Skeletal muscle satellite cell (primary cell): ENCODE data around the gene KCNQ1.

Experiments
- H3K27me3 ChIP-seq: 2 replicates; pipeline ENCODE4 v1.7.0; 2013; ENCODE audit warnings: low read length; ENCODE audit not compliant: control insufficient read depth, insufficient read depth
- H3K36me3 ChIP-seq: 2 replicates; pipeline ENCODE4 v1.7.0; 2013; ENCODE audit warnings: mild to moderate bottlenecking, control low read depth, low read length; ENCODE audit not compliant: insufficient read depth
- H3K4me1 ChIP-seq: 2 replicates; pipeline ENCODE4 v1.7.0; 2013; ENCODE audit warnings: low read length; ENCODE audit not compliant: control insufficient read depth, insufficient read depth
- H3K4me2 ChIP-seq: 2 replicates; pipeline ENCODE4 v1.7.0; 2013; ENCODE audit warnings: mild to moderate bottlenecking, low read length
- H3K4me3 ChIP-seq: 2 replicates; pipeline ENCODE4 v1.7.0; 2013; ENCODE audit warnings: low read length
- H3K9ac ChIP-seq: 2 replicates; pipeline ENCODE4 v1.7.0; 2013; ENCODE audit warnings: mild to moderate bottlenecking, low read depth, low read length, moderate library complexity
- H3K9me3 ChIP-seq: replicated peaks from 2 replicates; pipeline ENCODE4 v1.7.0; 2013; ENCODE audit warnings: mild to moderate bottlenecking, control low read depth, low read length

KCNQ1 gene

DNA sequence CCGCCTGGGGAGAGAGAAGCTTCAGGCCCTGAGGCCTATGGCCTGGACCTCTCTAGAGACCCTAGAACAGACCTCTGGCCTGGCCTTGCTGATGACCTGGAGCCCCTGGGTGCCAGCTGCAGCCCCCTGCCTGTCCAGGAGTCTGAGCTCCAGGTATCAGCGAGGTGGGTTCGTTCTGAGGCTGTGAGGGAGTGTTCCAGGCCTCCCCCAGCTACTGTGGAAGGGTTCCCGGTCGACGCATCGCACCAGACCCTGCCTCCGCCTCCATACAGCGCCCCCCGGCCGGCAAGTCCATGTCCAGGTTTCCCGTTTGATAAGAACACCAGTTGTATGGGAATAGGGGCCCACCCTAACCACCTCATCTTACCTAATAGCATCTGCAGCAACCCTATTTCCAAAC is 111.1 kb downstream of the KCNQ1 start:
- no peak overlapping the region for H3K4me3 ChIP-seq
- H3K9ac ChIP-seq: no peak overlapping the region
- peaks cover 42% of the 10 kb centered on the region for H3K27me3 ChIP-seq
- H3K4me2 ChIP-seq: no peak overlapping the region
- no peaks in the 10 kb centered on the region for H3K36me3 ChIP-seq
- H3K9me3 ChIP-seq: peaks cover 3% of the 10 kb centered on the region
- no peaks in the 10 kb centered on the region for H3K4me1 ChIP-seq

DNA sequence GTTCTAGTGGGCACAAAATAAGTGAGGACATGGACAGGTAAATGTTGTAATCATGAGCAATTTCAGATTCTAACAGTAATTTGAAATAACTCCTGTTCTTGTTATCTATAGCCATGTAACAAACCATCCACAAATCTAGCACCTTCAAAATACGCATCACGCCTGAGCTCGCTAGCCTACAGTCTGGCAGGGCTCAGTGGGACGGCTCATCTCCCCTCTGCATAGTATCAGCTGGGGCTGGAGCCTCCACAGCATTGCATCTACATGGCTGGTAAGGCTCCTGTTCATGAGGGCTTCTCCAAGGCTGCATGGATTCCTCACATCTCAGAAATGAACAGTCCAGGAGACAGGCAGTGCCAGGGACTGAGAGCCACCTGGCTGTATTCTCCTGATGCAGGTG is 112.6 kb downstream of the KCNQ1 start:
- H3K4me1 ChIP-seq: no peaks in the 10 kb centered on the region
- no peak overlapping the region for H3K9ac ChIP-seq

DNA sequence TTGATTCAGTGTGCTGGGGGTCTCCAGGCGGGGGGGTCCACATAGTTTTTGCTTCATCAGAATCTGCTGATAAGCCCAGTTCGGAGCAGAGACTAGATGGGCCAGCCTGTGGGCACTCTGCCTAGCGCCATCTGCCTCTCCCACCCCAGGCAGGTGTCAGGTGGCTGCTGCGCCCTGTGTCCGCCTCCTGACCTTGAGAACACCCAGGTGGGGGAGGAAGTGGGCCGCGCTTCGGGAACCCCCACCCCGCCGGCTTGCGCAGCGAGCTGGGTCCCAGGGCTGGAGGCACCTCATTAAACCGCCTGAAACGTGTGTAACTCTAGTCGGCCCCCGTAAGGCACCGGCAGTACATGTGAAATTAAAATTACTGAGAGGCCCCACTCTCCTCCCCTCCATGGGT is 113.6 kb downstream of the KCNQ1 start:
- no peak overlapping the region for H3K4me3 ChIP-seq
- H3K4me2 ChIP-seq: no peak overlapping the region
- H3K4me1 ChIP-seq: no peaks in the 10 kb centered on the region
- H3K36me3 ChIP-seq: no peaks in the 10 kb centered on the region
- H3K27me3 ChIP-seq: peaks cover 17% of the 10 kb centered on the region
- no peaks in the 10 kb centered on the region for H3K9me3 ChIP-seq
- H3K9ac ChIP-seq: no peak overlapping the region

More for the DNA sequence above, 112.6 kb downstream of the KCNQ1 start:
- Histone ChIP-seq H3K27me3 (peaks cover 27% of the 10 kb centered on the region), H3K36me3 (no peaks in the 10 kb centered on the region), H3K4me3 (no peak overlapping the region), H3K9me3 (no peaks in the 10 kb centered on the region), H3K4me2 (no peak overlapping the region)

DNA sequence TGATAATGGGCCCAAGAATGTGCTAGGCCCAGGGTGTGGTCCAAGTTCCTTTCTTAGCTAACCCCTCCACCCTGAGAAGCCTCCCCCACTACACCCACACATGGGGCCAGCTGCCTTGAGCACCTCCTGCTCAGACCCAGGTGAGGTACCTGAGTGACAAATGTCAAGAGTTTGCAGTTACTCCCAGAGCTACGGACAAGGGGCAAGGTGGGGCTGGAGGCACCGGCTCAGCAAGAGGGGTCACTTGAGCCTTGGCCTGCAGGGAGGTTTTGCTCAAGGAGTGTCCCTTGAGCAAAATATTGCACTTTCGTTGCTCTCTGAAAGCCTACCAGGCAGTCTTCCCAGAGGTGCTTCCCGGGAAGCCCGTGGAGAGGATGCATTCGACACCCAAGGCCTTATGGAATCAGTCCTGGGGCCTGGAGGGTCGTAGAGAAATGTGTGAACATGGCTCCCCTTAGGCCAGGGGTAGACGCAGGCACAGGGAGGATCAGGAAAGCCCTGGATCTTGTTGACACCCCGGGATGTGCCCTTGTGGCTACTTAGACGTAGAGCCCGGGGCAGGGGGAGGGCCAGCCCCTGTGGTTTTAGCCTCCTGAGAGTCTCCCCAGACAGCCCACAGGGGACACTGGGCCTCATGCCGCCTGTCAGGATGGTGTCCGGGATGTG is 114.2 kb downstream of the KCNQ1 start:
- H3K4me3 ChIP-seq: no peak overlapping the region
- H3K4me1 ChIP-seq: no peaks in the 10 kb centered on the region
- no peak overlapping the region for H3K4me2 ChIP-seq
- peaks cover 16% of the 10 kb centered on the region for H3K27me3 ChIP-seq
- H3K9ac ChIP-seq: no peak overlapping the region
- H3K36me3 ChIP-seq: no peaks in the 10 kb centered on the region
- no peaks in the 10 kb centered on the region for H3K9me3 ChIP-seq

GRCh38 chr11:2559527-2560311 is 114.9 kb downstream of the KCNQ1 start:
- Histone ChIP-seq H3K4me3 (no peak overlapping the region), H3K36me3 (no peaks in the 10 kb centered on the region), H3K9me3 (no peaks in the 10 kb centered on the region), H3K4me2 (no peak overlapping the region), H3K9ac (no peak overlapping the region), H3K4me1 (no peaks in the 10 kb centered on the region), H3K27me3 (peaks cover 11% of the 10 kb centered on the region)

- H3K4me2 ChIP-seq: no peak overlapping the region
- no peak overlapping the region for H3K4me3 ChIP-seq
- peaks cover 15% of the 10 kb centered on the region for H3K27me3 ChIP-seq
- H3K9ac ChIP-seq: no peak overlapping the region
- H3K4me1 ChIP-seq: no peaks in the 10 kb centered on the region
- no peaks in the 10 kb centered on the region for H3K36me3 ChIP-seq
- no peaks in the 10 kb centered on the region for H3K9me3 ChIP-seq
These were observed 117.1 kb downstream of the KCNQ1 start for GRCh38 chr11:2561696-2562581.

DNA sequence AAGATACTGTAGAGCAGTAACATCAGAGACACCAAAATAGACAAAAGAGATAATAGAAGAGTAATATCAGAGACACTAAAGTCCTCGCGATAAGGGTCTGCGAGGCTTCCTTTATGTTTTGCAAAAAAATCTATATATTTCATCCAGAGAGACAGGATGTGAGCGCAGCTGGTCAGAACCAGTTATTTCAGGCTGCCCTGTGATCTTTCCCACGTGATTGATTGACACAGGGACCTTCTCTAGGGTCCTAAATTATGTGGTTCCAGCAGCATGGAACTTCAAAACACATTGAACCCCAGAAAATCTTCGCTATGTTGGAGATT is 118.0 kb downstream of the KCNQ1 start:
- Histone ChIP-seq H3K9me3 (no peaks in the 10 kb centered on the region), H3K4me2 (no peak overlapping the region), H3K4me1 (no peaks in the 10 kb centered on the region), H3K27me3 (peaks cover 7% of the 10 kb centered on the region), H3K36me3 (no peaks in the 10 kb centered on the region), H3K9ac (no peak overlapping the region), H3K4me3 (no peak overlapping the region)

GRCh38 chr11:2563213-2564007 is 118.6 kb downstream of the KCNQ1 start:
- Histone ChIP-seq H3K9ac (no peak overlapping the region), H3K4me3 (no peak overlapping the region), H3K4me1 (no peaks in the 10 kb centered on the region), H3K4me2 (no peak overlapping the region), H3K27me3 (peaks cover 7% of the 10 kb centered on the region), H3K36me3 (no peaks in the 10 kb centered on the region), H3K9me3 (no peaks in the 10 kb centered on the region)

DNA sequence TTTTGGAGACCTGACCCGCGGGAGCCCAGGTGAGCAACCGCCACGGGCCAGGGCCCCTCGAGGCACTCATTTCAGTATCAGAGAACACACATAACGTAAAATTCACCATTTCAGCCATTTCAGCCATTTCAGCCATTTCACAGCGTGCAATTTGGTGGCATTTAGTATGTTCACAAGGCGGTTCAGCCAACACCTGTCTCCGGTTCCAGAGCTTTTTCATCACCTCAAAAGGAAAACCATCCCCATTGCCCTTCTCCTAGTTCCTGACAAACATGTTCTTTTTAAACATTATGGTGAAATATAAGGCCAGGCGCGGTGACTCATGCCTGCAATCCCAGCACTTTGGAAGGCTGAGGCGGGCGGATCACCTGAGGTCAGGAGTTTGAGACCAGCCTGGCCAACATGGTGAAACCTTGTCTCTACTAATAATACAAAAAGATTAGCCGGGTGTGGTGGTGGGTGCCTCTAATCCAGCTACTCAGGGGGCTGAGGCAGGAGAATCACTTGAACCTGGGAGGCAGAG is 119.3 kb downstream of the KCNQ1 start:
- Histone ChIP-seq H3K4me3 (no peak overlapping the region), H3K4me1 (no peaks in the 10 kb centered on the region), H3K9me3 (no peaks in the 10 kb centered on the region), H3K4me2 (no peak overlapping the region), H3K36me3 (no peaks in the 10 kb centered on the region), H3K9ac (no peak overlapping the region), H3K27me3 (peaks cover 7% of the 10 kb centered on the region)

DNA sequence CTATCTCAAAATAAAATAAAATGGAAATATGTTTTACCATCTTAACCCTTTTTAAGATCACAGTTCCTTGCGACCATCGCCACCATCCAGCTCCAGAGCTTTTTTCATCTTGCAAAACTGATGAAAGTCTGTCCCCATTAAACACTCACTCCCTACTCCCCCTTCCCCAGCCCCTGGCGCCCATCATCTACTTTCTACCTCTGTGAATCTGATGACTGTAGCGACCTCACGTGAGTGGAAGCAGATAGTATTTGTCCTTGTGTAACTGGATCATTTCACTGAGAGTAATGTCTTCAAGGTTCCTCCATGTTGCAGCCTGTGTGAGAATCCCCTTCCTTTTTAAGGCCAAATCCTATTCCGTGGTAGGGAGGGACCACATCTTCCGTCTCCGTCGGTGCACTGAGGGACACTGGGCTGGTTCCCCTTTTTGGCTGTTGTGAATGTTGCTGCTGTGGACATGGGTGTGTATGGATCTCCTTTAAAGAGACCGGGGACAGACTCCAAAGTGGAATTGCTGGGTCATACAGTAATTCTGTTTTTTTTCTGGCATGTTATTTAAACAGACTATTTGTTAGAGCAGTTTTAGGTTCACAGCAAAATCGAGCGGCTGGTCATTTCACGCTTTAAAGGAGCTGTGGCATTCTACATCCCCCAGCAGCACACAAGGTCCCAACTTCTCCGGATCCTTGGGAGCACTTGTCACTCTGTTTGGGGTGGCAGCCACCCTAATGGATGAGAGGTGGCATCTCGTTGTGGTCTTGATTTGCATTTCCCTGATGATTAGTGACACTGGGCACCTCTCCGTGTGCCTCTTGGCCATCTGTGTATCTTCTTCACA is 120.0 kb downstream of the KCNQ1 start:
- Histone ChIP-seq H3K9me3 (no peaks in the 10 kb centered on the region), H3K4me3 (no peak overlapping the region), H3K36me3 (no peaks in the 10 kb centered on the region), H3K4me2 (no peak overlapping the region), H3K9ac (no peak overlapping the region), H3K27me3 (peaks cover 7% of the 10 kb centered on the region), H3K4me1 (no peaks in the 10 kb centered on the region)
